ENCODE measurements around the gene ALDH5A1. TPM values are rescaled to one million over a fixed set of nuclear protein-coding genes. Genes with fewer than 3 reads are reported as not detected.

The ALDH5A1 gene
- total and polyA plus RNA-seq, 2 of the 13 experiments (the other 11 are each of a cell fraction or from before 2014, with no cell fraction given): 12.8 to 32.5 TPM

DNA sequence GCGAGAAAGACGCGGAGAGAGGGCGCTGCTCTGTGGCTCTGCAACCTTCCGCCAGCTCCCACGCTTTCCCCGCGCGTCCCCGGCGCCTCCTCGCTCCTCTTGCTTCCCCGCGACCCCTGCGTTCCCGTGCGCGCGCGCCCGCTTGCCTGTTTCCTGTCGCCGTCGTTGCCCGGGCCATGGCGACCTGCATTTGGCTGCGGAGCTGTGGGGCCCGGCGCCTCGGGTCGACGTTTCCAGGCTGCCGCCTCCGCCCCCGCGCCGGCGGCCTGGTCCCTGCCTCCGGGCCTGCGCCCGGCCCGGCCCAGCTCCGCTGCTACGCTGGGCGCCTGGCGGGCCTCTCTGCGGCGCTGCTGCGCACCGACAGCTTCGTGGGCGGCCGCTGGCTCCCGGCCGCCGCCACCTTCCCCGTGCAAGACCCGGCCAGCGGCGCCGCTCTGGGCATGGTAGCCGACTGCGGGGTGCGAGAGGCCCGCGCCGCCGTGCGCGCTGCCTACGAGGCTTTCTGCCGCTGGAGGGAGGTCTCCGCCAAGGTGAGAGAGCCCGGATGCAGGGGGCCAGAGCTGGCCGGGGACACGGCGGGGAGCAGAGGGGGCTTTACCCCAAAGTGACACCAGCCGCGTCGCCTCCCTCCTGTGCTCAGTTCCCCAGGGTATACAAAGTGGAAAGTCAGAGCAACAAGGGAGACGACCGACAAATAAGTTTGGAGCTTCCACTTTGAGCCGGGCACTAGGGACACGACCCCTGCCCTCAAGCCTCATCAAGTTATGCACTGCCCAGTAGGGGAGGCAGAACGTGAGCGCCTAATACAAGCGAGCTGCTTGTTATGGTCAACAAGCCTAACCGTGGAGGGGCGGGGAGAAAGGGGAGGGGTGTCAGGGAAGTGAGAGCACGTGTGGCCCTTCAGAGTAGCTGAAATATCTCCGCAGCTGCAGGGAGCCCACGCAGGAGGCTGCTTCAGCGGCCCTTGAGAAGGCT, at the start of gene ALDH5A1 (continued):
- TF ChIP-seq SSRP1 (CRISPR knock-in tag; IDR thresholded peaks at IDR 0.05) (no peak), CBFB (CRISPR knock-in tag; IDR thresholded peaks at IDR 0.05) (peak; percentile 60; the same call in 1 of the 2 replicates), ZNF768 (CRISPR knock-in tag; IDR thresholded peaks at IDR 0.05) (peak; percentile 85), MTF1 (CRISPR knock-in tag; IDR thresholded peaks at IDR 0.05) (no peak), MED13 (CRISPR knock-in tag; IDR thresholded peaks at IDR 0.05) (peak; percentile 88; the same call in 1 of the 2 replicates), ZNF788 (CRISPR knock-in tag; IDR thresholded peaks at IDR 0.05; ENCODE audit: borderline replicate concordance) (peak; percentile 74; the same call in 1 of the 2 replicates), ZNF468 (CRISPR knock-in tag; IDR thresholded peaks at IDR 0.05) (peak; percentile 55; the same call in 1 of the 2 replicates), PHF8 (CRISPR knock-in tag; IDR thresholded peaks at IDR 0.05) (peak; percentile 93), ZFYVE20 (CRISPR knock-in tag; IDR thresholded peaks at IDR 0.05; ENCODE audit: borderline replicate concordance, low read depth) (no peak), MAFG (CRISPR knock-in tag; IDR thresholded peaks at IDR 0.05) (no peak), ZNF850 (CRISPR knock-in tag; conservative IDR thresholded peaks at IDR 0.05) (no peak), ZNF33A (CRISPR knock-in tag; IDR thresholded peaks at IDR 0.05; ENCODE audit: borderline replicate concordance) (no peak), ETV6 (CRISPR knock-in tag; conservative IDR thresholded peaks at IDR 0.05) (no peak; the same call in 1 of the 2 replicates), ZNF24 (IDR thresholded peaks at IDR 0.05) (no peak), FOXO1 (CRISPR knock-in tag; IDR thresholded peaks at IDR 0.05) (peak; percentile 32; the same call in 1 of the 2 replicates), ZNF816 (CRISPR knock-in tag; IDR thresholded peaks at IDR 0.05; ENCODE audit: borderline replicate concordance) (peak; percentile 78; the same call in 1 of the 2 replicates), ZNF792 (CRISPR knock-in tag; IDR thresholded peaks at IDR 0.05) (no peak; the same call in none of the 2 replicates)
- TF ChIP-seq, protein P1, sequence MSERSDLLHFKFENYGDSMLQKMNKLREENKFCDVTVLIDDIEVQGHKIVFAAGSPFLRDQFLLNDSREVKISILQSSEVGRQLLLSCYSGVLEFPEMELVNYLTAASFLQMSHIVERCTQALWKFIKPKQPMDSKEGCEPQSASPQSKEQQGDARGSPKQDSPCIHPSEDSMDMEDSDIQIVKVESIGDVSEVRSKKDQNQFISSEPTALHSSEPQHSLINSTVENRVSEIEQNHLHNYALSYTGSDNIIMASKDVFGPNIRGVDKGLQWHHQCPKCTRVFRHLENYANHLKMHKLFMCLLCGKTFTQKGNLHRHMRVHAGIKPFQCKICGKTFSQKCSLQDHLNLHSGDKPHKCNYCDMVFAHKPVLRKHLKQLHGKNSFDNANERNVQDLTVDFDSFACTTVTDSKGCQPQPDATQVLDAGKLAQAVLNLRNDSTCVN (CRISPR knock-in tag; IDR thresholded peaks at IDR 0.05; ENCODE audit: borderline replicate concordance): 0 out of 2 replicates have a peak, but pooled peaks have one; percentile 36
- TF ChIP-seq, protein P2, sequence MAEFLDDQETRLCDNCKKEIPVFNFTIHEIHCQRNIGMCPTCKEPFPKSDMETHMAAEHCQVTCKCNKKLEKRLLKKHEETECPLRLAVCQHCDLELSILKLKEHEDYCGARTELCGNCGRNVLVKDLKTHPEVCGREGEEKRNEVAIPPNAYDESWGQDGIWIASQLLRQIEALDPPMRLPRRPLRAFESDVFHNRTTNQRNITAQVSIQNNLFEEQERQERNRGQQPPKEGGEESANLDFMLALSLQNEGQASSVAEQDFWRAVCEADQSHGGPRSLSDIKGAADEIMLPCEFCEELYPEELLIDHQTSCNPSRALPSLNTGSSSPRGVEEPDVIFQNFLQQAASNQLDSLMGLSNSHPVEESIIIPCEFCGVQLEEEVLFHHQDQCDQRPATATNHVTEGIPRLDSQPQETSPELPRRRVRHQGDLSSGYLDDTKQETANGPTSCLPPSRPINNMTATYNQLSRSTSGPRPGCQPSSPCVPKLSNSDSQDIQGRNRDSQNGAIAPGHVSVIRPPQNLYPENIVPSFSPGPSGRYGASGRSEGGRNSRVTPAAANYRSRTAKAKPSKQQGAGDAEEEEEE (CRISPR knock-in tag; IDR thresholded peaks at IDR 0.05; ENCODE audit: borderline replicate concordance): no peak; the same call in 1 of the 2 replicates
- TF ChIP-seq, protein P3, sequence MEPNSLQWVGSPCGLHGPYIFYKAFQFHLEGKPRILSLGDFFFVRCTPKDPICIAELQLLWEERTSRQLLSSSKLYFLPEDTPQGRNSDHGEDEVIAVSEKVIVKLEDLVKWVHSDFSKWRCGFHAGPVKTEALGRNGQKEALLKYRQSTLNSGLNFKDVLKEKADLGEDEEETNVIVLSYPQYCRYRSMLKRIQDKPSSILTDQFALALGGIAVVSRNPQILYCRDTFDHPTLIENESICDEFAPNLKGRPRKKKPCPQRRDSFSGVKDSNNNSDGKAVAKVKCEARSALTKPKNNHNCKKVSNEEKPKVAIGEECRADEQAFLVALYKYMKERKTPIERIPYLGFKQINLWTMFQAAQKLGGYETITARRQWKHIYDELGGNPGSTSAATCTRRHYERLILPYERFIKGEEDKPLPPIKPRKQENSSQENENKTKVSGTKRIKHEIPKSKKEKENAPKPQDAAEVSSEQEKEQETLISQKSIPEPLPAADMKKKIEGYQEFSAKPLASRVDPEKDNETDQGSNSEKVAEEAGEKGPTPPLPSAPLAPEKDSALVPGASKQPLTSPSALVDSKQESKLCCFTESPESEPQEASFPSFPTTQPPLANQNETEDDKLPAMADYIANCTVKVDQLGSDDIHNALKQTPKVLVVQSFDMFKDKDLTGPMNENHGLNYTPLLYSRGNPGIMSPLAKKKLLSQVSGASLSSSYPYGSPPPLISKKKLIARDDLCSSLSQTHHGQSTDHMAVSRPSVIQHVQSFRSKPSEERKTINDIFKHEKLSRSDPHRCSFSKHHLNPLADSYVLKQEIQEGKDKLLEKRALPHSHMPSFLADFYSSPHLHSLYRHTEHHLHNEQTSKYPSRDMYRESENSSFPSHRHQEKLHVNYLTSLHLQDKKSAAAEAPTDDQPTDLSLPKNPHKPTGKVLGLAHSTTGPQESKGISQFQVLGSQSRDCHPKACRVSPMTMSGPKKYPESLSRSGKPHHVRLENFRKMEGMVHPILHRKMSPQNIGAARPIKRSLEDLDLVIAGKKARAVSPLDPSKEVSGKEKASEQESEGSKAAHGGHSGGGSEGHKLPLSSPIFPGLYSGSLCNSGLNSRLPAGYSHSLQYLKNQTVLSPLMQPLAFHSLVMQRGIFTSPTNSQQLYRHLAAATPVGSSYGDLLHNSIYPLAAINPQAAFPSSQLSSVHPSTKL (CRISPR knock-in tag; IDR thresholded peaks at IDR 0.05): peak; percentile 61; the same call in 1 of the 2 replicates
- TF ChIP-seq, protein P4, sequence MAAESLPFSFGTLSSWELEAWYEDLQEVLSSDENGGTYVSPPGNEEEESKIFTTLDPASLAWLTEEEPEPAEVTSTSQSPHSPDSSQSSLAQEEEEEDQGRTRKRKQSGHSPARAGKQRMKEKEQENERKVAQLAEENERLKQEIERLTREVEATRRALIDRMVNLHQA (CRISPR knock-in tag; IDR thresholded peaks at IDR 0.05): no peak

Measured in HepG2 (cell line).